SK-N-MC (cell line): ENCODE measurements around the gene TFB2M.

Source experiments
- EZH2 ChIP-seq: fragments of 200-600 bp; sonication (generic); IDR thresholded peaks from one replicate; pipeline ENCODE4 v1.6.1; 2017; ENCODE audit warnings: antibody characterized with exemption
- POLR2AphosphoS5 ChIP-seq: IDR thresholded peaks from 2 replicates; pipeline ENCODE4 v1.6.1; 2012; ENCODE audit warnings: mild to moderate bottlenecking, low read depth, low read length, borderline replicate concordance

DNA sequence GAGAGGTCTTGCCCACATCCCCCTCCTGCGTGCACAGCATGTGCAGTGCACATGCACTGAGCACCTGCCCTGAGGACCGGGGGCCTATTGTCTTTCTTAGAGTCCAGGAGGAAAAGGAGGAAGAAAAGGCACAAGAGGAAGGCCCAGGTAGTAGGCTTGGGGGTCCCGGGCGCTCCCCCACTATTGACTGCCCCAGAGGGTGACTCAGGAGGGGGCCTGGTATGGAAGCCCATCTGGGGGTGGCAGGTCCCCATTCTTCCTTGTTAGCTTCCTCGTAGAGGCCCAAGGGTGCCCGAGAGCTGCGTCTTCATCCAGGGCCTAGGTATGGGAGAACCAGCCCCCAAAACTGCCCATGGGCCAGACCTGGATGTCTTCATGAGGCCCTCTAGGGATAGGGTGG is 54.9 kb downstream of the TFB2M start:
- TF ChIP-seq POLR2AphosphoS5 (no peak), EZH2 (no peak)
